Subcutaneous abdominal adipose tissue (tissue), 5 donors: Measurements from ENCODE around the gene SPATA31C1.
"Not testable (repeated sequence)": the region's sequence is repeated elsewhere in the genome, so short reads cannot be mapped to it uniquely, and the experiment has no call there.

Source experiments
- H3K27ac ChIP-seq: one replicate; pipeline ENCODE4 v1.7.0; 2013; ENCODE audit warnings: low read depth, mild to moderate bottlenecking, inconsistent platforms, low read length, moderate library complexity
- H3K27me3 ChIP-seq, 5 donors: one replicate each; pipeline ENCODE4 v1.7.0; 2013; ENCODE audit warnings: low read length in 5 of 5, inconsistent platforms in 1 of 5; ENCODE audit not compliant: control insufficient read depth in 5 of 5, insufficient read depth in 4 of 5
- H3K36me3 ChIP-seq, 5 donors: one replicate each; pipeline ENCODE4 v1.7.0; 2013; ENCODE audit warnings: low read length in 5 of 5; ENCODE audit not compliant: control insufficient read depth in 5 of 5, insufficient read depth in 5 of 5
- H3K4me1 ChIP-seq, 5 donors: one replicate each; pipeline ENCODE4 v1.7.0; 2013; ENCODE audit warnings: low read length in 5 of 5, mild to moderate bottlenecking in 3 of 5, moderate library complexity in 1 of 5; ENCODE audit not compliant: control insufficient read depth in 5 of 5, insufficient read depth in 5 of 5
- H3K4me3 ChIP-seq, 5 donors: one replicate each; pipeline ENCODE4 v1.7.0; 2013; ENCODE audit warnings: low read length in 5 of 5, low read depth in 1 of 5
- H3K9ac ChIP-seq, 5 donors: one replicate each; pipeline ENCODE4 v1.7.0; 2013; ENCODE audit warnings: low read length in 5 of 5, mild to moderate bottlenecking in 4 of 5, moderate library complexity in 3 of 5
- H3K9me3 ChIP-seq, 5 donors: one replicate each; pipeline ENCODE4 v1.7.0; 2013; ENCODE audit warnings: low read length in 5 of 5; ENCODE audit not compliant: control insufficient read depth in 5 of 5
- donor health status: healthy.
- donor health status: healthy.
- donor health status: healthy.
- donor health status: healthy.
- donor health status: healthy.

Gene SPATA31C1

GRCh38 chr9:87892956-87893355, 24.8 kb upstream of the SPATA31C1 start:
- Histone ChIP-seq H3K27ac (no peak overlapping the region), H3K27me3 (no peaks in the 10 kb centered on the region), H3K9me3 (peaks cover 0 to 6% (median 0%) of the 10 kb centered on the region in 5 donors), H3K9ac (no peak overlapping the region), H3K36me3 (no peaks in the 10 kb centered on the region), H3K4me1 (no peaks in the 10 kb centered on the region), H3K4me3 (no peak overlapping the region)

GRCh38 chr9:87894998-87895625, 22.6 kb upstream of the SPATA31C1 start:
- H3K4me3 ChIP-seq = no peak overlapping the region
- H3K27ac ChIP-seq = no peak overlapping the region

GRCh38 chr9:87896891-87897290, 20.9 kb upstream of the SPATA31C1 start:
- Histone ChIP-seq H3K36me3 (no peaks in the 10 kb centered on the region), H3K9ac (no peak overlapping the region), H3K27ac (no peak overlapping the region), H3K4me3 (no peak overlapping the region), H3K9me3 (peaks cover 0 to 7% (median under 1%) of the 10 kb centered on the region in 5 donors), H3K27me3 (no peaks in the 10 kb centered on the region), H3K4me1 (no peaks in the 10 kb centered on the region)

More at GRCh38 chr9:87894998-87895625, 22.6 kb upstream of the SPATA31C1 start:
- H3K4me1 ChIP-seq = no peaks in the 10 kb centered on the region
- no peak overlapping the region for H3K9ac ChIP-seq
- no peaks in the 10 kb centered on the region for H3K36me3 ChIP-seq
- H3K27me3 ChIP-seq = no peaks in the 10 kb centered on the region
- peaks cover 0 to 6% (median 0%) of the 10 kb centered on the region in 5 donors for H3K9me3 ChIP-seq

GRCh38 chr9:87898151-87898550, 19.6 kb upstream of the SPATA31C1 start:
- Histone ChIP-seq H3K4me3 (no peak overlapping the region), H3K9me3 (peaks cover 0 to 17% (median 6%) of the 10 kb centered on the region in 5 donors), H3K27ac (no peak overlapping the region), H3K9ac (no peak overlapping the region), H3K27me3 (no peaks in the 10 kb centered on the region), H3K36me3 (no peaks in the 10 kb centered on the region), H3K4me1 (no peaks in the 10 kb centered on the region)

- H3K36me3 ChIP-seq, H3K27ac ChIP-seq, H3K27me3 ChIP-seq, H3K4me3 ChIP-seq, H3K9ac ChIP-seq, H3K4me1 ChIP-seq: not testable (repeated sequence)
- H3K9me3 ChIP-seq = peaks cover 0 to 11% (median 6%) of the 10 kb centered on the region in 5 donors
Measured at GRCh38 chr9:87902371-87902770, 15.4 kb upstream of the SPATA31C1 start.

- no peaks in the 10 kb centered on the region for H3K4me1 ChIP-seq
- no peaks in the 10 kb centered on the region for H3K9me3 ChIP-seq
- H3K27ac ChIP-seq = no peak overlapping the region
- H3K27me3 ChIP-seq = no peaks in the 10 kb centered on the region
- H3K4me3 ChIP-seq = no peak overlapping the region
- H3K36me3 ChIP-seq = no peaks in the 10 kb centered on the region
- no peak overlapping the region for H3K9ac ChIP-seq
Measured at GRCh38 chr9:87909310-87910041, 8.3 kb upstream of the SPATA31C1 start.

GRCh38 chr9:87910821-87911220, 6.9 kb upstream of the SPATA31C1 start:
- Histone ChIP-seq H3K4me3 (no peak overlapping the region), H3K9ac (no peak overlapping the region), H3K4me1 (no peaks in the 10 kb centered on the region), H3K9me3 (no peaks in the 10 kb centered on the region), H3K27me3 (no peaks in the 10 kb centered on the region), H3K27ac (no peak overlapping the region), H3K36me3 (no peaks in the 10 kb centered on the region)

- not testable (repeated sequence) for H3K27ac ChIP-seq, H3K27me3 ChIP-seq, H3K36me3 ChIP-seq, H3K9me3 ChIP-seq, H3K4me3 ChIP-seq, H3K4me1 ChIP-seq, H3K9ac ChIP-seq
Measured at GRCh38 chr9:87919013-87919412, 1.3 kb downstream of the SPATA31C1 start.

- not testable (repeated sequence) for H3K27me3 ChIP-seq, H3K9ac ChIP-seq, H3K4me1 ChIP-seq, H3K4me3 ChIP-seq, H3K36me3 ChIP-seq, H3K9me3 ChIP-seq, H3K27ac ChIP-seq
Measured at GRCh38 chr9:87921561-87921960, 3.8 kb downstream of the SPATA31C1 start.

- not testable (repeated sequence) for H3K27ac ChIP-seq, H3K27me3 ChIP-seq, H3K4me3 ChIP-seq, H3K4me1 ChIP-seq, H3K9me3 ChIP-seq, H3K9ac ChIP-seq, H3K36me3 ChIP-seq
Measured at GRCh38 chr9:87923012-87923411, 5.2 kb downstream of the SPATA31C1 start.
